Activated B cell treated with CpG ODN at 0.5 μM for 24 hours (primary cell): ENCODE data around the gene FNIP1. TPM values are rescaled to one million over a fixed set of nuclear protein-coding genes. Genes with fewer than 3 reads are reported as not detected.
"Not testable (repeated sequence)": the region's sequence is repeated elsewhere in the genome, so short reads cannot be mapped to it uniquely, and the experiment has no call there.

Experiments used
- ATAC-seq: fragments of 200-7000 bp; cut with Tn5 transposase; one replicate; pipeline ENCODE4 v1.10.0; 2021; ENCODE audit warnings: low read depth, mild to moderate bottlenecking, moderate library complexity
- CTCF ChIA-PET: fragments of 350-600 bp; sonication (Branson Sonifier 250); formaldehyde crosslinking; loops from one replicate; lab custom pipeline; 2021; ENCODE audit warnings: antibody characterized with exemption; lab: Charles Lee
- POLR2A ChIA-PET: fragments of 350-600 bp; sonication (Branson Sonifier 250); formaldehyde crosslinking; loops from one replicate; lab custom pipeline; 2021; ENCODE audit warnings: antibody characterized with exemption; lab: Charles Lee
- DNase-seq: peaks from one replicate; pipeline ENCODE4 v3.0.0; 2022
- H3K27ac Mint-ChIP-seq: one replicate; pipeline ENCODE4 v1.8.0; 2020; ENCODE audit warnings: mixed read lengths
- H3K27me3 Mint-ChIP-seq: one replicate; pipeline ENCODE4 v1.8.0; 2021; ENCODE audit warnings: mixed read lengths
- H3K36me3 Mint-ChIP-seq: one replicate; pipeline ENCODE4 v1.8.0; 2021; ENCODE audit warnings: low read depth, mixed read lengths
- H3K4me1 Mint-ChIP-seq: one replicate; pipeline ENCODE4 v1.8.0; 2021; ENCODE audit warnings: mixed read lengths
- H3K4me3 Mint-ChIP-seq: one replicate; pipeline ENCODE4 v1.8.0; 2020; ENCODE audit warnings: mild to moderate bottlenecking, mixed read lengths
- H3K9me3 Mint-ChIP-seq: one replicate; pipeline ENCODE4 v1.8.0; 2020; ENCODE audit warnings: mixed read lengths
- intact Hi-C: fragments of 100-400 bp; cut with micrococcal nuclease; formaldehyde crosslinking; loops from one replicate; pipeline ENCODE4 v1.15.1; 2024
- total RNA-seq: library from RNA; stranded (reverse); gene quantifications from 2 replicates; pipeline ENCODE4 v1.2.3, GENCODE V29; 2022
- TF ChIP-seq, protein P1 (sequence below): fragments of 200-600 bp; IDR thresholded peaks from one replicate; pipeline ENCODE4 v1.8.0; 2022; ENCODE audit warnings: antibody characterized with exemption, mild to moderate bottlenecking

Gene FNIP1
- total RNA-seq, 1 donor from 2014 or later, result 34.0 TPM

DNA sequence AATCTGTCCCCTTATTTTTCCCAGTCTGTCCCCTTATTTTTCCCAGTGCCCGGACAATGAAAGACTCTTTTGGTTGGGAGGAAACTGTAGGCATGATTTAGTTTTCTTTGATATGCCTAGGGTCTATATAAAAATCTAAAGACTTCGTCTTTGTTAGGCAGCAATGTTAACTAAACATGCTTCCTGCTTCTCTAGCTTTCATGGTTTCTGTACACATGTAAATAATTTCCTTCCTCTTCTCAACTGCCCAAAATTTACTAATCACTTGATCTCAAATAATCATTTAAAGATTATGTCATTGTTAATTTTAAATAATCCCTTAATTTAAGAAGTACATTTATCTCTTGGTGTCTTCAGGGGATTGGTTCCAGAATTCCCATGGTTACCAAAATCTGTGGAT lies 114.0 kb downstream of the FNIP1 start:
- Mint-ChIP-seq H3K4me3 (peak overlapping the region; percentile 61), H3K27me3 (no peaks in the 10 kb centered on the region), H3K27ac (peak overlapping the region; percentile 89), H3K4me1 (peaks cover 19% of the 10 kb centered on the region), H3K9me3 (no peaks in the 10 kb centered on the region), H3K36me3 (peaks cover 44% of the 10 kb centered on the region)
- intact Hi-C loops, result loop anchor here (5.0 kb wide), 2 partner anchors 36 to 96 kb away; no protein-coding TSS in a partner anchor
- DNase-seq (no peak), ATAC-seq (peak; percentile 47)
- TF ChIP-seq, protein P1, sequence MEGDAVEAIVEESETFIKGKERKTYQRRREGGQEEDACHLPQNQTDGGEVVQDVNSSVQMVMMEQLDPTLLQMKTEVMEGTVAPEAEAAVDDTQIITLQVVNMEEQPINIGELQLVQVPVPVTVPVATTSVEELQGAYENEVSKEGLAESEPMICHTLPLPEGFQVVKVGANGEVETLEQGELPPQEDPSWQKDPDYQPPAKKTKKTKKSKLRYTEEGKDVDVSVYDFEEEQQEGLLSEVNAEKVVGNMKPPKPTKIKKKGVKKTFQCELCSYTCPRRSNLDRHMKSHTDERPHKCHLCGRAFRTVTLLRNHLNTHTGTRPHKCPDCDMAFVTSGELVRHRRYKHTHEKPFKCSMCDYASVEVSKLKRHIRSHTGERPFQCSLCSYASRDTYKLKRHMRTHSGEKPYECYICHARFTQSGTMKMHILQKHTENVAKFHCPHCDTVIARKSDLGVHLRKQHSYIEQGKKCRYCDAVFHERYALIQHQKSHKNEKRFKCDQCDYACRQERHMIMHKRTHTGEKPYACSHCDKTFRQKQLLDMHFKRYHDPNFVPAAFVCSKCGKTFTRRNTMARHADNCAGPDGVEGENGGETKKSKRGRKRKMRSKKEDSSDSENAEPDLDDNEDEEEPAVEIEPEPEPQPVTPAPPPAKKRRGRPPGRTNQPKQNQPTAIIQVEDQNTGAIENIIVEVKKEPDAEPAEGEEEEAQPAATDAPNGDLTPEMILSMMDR, result no peak
- ChIA-PET CTCF (interaction anchor here (0.9 kb wide), 1 partner anchor 13 kb away, joined by 3 read pairs; no protein-coding TSS in a partner anchor), POLR2A (interaction anchor here (0.6 to 0.7 kb wide), 2 partner anchors 47 to 507 kb away, joined by 3 to 7 read pairs; no protein-coding TSS in a partner anchor)

DNA sequence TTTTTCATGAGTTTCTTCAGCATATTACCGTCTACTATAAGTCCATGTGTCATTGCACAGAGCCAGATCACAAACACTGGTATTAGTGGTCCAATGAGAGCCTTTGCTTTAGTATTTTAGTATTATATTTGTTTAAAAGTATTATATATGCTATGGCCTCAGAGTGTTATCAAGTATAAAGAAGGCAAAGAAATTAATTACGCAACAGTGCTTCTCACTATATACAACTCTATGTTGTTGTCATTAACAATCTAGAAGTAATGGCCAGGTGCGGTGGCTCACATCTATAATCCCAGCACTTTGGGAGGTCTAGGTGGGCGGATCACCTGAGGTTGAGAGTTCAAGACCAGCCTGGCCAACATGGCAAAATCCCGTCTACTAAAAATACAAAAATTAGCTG lies 114.6 kb downstream of the FNIP1 start:
- ATAC-seq (no peak), DNase-seq (no peak)
- peaks cover 45% of the 10 kb centered on the region for H3K36me3 Mint-ChIP-seq
- TF ChIP-seq, protein P1, result no peak
- H3K4me3 Mint-ChIP-seq, result no peak overlapping the region
- ChIA-PET CTCF (interaction anchor here (0.9 kb wide), 1 partner anchor 14 kb away, joined by 3 read pairs; no protein-coding TSS in a partner anchor), POLR2A (interaction anchor here (0.7 kb wide), 1 partner anchor 46 kb away, joined by 3 read pairs; no protein-coding TSS in a partner anchor)
- H3K9me3 Mint-ChIP-seq, result no peaks in the 10 kb centered on the region
- no peaks in the 10 kb centered on the region for H3K27me3 Mint-ChIP-seq
- intact Hi-C loops, result loop anchor here (5.0 kb wide), 2 partner anchors 35 to 95 kb away; no protein-coding TSS in a partner anchor
- peaks cover 19% of the 10 kb centered on the region for H3K4me1 Mint-ChIP-seq
- peak overlapping the region; percentile 89 for H3K27ac Mint-ChIP-seq

DNA sequence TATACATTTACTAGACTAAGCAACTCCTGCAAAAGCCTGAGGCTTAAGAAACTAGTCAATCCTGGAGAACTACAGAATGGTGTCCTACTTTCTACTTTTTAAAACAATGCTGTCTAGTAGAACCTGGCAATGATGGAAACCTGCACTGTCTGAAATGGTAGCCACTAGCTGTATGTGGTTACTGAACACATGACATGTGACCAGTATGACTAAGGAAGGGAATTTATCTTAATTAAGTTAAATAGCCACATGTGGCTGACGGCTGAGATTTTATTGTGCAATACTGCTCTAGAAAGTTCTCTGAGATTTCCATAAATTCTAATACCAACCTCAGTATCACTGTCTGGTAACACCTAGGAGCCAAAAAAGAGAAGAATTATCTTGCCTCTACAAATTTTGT lies 116.9 kb downstream of the FNIP1 start:
- Mint-ChIP-seq H3K9me3 (no peaks in the 10 kb centered on the region), H3K4me1 (peaks cover 22% of the 10 kb centered on the region), H3K36me3 (peaks cover 48% of the 10 kb centered on the region), H3K27me3 (no peaks in the 10 kb centered on the region), H3K27ac (no peak overlapping the region), H3K4me3 (no peak overlapping the region)
- TF ChIP-seq, protein P1, result no peak
- POLR2A ChIA-PET, result interaction anchor here (0.7 to 1.0 kb wide), 3 partner anchors 44 to 76 kb away, joined by 3 read pairs; no protein-coding TSS in a partner anchor
- ATAC-seq (no peak), DNase-seq (no peak)
- intact Hi-C loops, result loop anchor here (5.0 kb wide), 2 partner anchors 33 to 93 kb away; no protein-coding TSS in a partner anchor
- CTCF ChIA-PET, result no interaction called here

DNA sequence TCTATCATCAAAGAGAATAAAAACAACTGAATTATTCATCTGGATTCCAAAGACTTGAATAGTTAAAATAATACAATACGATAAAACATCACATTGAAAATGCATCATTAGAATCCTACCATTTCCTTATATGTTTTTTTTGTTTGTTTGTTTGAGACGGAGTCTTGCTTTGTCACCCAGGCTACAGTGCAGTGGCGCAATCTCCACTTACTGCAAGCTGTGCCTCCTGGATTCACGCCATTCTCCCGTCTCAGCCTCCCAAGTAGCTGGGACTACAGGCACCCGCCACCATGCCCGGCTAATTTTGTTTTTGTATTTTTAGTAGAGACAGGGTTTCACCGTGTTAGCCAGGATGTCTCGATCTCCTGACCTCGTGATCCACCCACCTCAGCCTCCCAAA lies 118.5 kb downstream of the FNIP1 start:
- H3K4me3 Mint-ChIP-seq, intact Hi-C loops, ATAC-seq, H3K27ac Mint-ChIP-seq, POLR2A ChIA-PET, H3K27me3 Mint-ChIP-seq, CTCF ChIA-PET, DNase-seq, H3K9me3 Mint-ChIP-seq: not testable (repeated sequence)
- H3K36me3 Mint-ChIP-seq, result peaks cover 58% of the 10 kb centered on the region
- H3K4me1 Mint-ChIP-seq, result peaks cover 28% of the 10 kb centered on the region

DNA sequence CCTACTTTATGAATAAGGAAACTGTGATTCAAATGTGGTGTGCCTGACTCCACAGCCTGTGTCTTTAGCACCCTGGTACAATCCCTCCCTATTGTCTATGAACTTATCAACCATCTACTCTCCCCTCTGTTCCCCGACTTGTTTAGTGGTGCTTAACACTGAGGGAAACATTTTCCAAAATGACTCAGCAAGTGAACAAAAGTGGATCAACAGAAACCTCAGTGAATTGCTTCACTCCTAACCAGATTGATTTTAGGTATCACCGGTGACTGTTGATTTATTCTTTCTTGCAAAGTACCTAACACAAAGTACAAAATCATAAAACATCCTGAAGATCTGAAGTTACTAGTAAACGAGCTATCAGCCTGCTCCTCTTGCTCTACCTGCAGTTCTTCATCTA lies 119.7 kb downstream of the FNIP1 start:
- no peak overlapping the region for H3K4me3 Mint-ChIP-seq
- POLR2A ChIA-PET, result no interaction called here
- H3K36me3 Mint-ChIP-seq, result peaks cover 59% of the 10 kb centered on the region
- CTCF ChIA-PET, result interaction anchor here (1.1 kb wide), 1 partner anchor 30 kb away, joined by 3 read pairs; no protein-coding TSS in a partner anchor
- TF ChIP-seq, protein P1, result no peak
- DNase-seq (no peak), ATAC-seq (no peak)
- H3K9me3 Mint-ChIP-seq, result no peaks in the 10 kb centered on the region
- no peaks in the 10 kb centered on the region for H3K27me3 Mint-ChIP-seq
- intact Hi-C loops, result no loop called here
- H3K4me1 Mint-ChIP-seq, result peaks cover 27% of the 10 kb centered on the region
- H3K27ac Mint-ChIP-seq, result no peak overlapping the region
